ENCODE measurements around the gene TMEM123.

The TMEM123 gene

DNA sequence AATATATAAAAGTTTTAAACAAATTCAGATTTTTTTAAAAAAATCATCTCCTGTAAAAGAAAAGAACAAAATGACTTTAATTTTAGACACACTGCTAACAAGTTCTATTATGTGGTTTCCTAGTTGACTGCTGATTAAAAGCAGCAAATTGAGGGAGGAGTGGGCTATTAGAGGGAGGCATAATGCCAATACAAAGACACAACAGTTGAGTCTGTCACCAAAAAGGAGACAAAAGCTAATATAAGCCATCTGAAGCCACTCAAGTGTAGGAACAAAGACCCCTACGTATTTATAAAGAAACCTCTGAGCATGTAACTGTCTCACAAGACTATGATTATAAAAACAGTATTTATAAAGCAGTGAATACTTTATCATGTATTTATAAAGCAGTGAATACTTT is 28.6 kb downstream of the TMEM123 start:
- TF ChIP-seq, protein P1, sequence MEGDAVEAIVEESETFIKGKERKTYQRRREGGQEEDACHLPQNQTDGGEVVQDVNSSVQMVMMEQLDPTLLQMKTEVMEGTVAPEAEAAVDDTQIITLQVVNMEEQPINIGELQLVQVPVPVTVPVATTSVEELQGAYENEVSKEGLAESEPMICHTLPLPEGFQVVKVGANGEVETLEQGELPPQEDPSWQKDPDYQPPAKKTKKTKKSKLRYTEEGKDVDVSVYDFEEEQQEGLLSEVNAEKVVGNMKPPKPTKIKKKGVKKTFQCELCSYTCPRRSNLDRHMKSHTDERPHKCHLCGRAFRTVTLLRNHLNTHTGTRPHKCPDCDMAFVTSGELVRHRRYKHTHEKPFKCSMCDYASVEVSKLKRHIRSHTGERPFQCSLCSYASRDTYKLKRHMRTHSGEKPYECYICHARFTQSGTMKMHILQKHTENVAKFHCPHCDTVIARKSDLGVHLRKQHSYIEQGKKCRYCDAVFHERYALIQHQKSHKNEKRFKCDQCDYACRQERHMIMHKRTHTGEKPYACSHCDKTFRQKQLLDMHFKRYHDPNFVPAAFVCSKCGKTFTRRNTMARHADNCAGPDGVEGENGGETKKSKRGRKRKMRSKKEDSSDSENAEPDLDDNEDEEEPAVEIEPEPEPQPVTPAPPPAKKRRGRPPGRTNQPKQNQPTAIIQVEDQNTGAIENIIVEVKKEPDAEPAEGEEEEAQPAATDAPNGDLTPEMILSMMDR (IDR thresholded peaks at IDR 0.05; ENCODE audit: extremely low read depth, missing control alignments) = no peak
- DNase-seq (ENCODE audit: low spot score) = no peak

DNA sequence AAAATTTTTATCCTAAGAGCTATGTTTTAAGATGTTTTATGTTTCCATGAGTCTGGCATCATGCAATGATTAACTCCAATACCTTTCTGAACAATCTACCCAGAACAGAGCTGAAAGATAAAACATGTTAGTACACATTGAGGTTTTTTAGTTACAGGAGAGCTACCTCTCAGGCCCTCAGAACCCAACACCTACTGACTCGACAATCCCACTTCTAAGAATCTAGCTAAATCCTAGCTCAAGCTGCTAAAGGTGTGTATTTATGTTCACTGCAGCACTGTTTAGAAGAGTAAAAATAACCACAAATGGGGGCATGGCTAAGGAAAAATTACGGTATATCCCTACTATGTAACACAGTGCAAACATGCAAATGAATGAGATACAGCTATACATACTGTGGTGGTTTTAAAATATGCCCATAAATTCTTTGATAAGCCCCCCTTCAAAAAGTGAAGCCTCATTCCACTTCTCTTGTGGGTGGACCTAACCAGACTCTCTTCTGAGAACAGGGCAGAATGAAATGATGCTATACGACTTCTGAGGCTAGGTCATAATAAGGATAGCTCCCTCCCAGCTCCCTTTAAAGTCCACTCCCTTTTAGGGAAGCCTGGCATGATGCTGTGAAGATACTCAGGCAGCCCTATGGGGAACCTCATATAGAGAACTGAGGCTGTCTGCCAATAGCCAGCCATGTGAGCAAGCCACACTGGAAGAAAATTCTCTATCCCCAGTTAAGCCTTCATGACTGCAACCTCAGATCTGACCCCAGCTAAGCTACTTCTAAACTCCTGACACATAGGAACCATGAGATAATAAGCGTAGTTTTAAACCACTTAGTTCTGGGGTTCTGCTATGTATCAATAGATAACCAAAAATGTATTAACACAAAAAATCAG is 29.5 kb downstream of the TMEM123 start:
- TF ChIP-seq, protein P1 (IDR thresholded peaks at IDR 0.05; ENCODE audit: extremely low read depth, missing control alignments) = no peak
- DNase-seq (ENCODE audit: low spot score) = no peak

DNA sequence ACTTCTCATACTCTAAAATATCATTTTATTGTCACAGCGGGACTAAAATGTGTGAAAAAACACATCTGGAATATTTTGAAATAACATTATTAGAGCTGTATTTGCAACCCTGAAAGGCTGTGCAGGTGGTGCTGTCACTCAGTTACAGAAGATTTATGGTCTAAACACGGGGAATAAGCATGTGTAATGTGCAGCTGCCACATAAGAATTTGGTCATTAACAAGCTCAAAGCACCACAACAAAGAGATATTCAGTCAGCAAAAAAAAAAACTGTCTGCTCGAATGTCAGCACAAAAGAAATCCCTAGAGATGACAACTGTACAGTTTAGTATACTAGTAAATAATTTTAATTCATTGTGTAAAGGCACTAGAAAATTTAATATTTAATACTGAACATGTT is 31.3 kb downstream of the TMEM123 start:
- DNase-seq (ENCODE audit: low spot score) = no peak
- TF ChIP-seq, protein P1 (IDR thresholded peaks at IDR 0.05; ENCODE audit: extremely low read depth, missing control alignments) = no peak

DNA sequence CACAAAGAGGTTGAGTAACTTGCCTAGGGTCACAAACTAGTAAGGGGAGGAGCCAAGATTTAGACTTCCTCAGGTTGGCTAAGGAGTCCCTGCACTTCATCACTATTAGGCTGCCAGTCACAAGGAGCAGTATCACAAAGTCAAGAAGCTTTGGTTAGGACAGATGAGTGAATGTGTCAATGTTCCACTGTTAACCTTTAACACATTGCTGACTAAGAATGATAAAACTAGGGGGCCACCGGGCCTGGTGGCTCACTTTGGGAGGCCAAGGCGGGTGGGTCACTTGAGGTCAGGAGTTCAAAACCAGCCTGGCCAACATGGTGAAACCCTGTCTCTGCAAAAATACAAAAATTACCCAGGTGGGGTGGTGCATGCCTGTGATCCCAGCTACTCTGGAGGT is 32.0 kb downstream of the TMEM123 start:
- TF ChIP-seq, protein P1 (IDR thresholded peaks at IDR 0.05; ENCODE audit: extremely low read depth, missing control alignments) = no peak
- no peak for DNase-seq (ENCODE audit: low spot score)

DNA sequence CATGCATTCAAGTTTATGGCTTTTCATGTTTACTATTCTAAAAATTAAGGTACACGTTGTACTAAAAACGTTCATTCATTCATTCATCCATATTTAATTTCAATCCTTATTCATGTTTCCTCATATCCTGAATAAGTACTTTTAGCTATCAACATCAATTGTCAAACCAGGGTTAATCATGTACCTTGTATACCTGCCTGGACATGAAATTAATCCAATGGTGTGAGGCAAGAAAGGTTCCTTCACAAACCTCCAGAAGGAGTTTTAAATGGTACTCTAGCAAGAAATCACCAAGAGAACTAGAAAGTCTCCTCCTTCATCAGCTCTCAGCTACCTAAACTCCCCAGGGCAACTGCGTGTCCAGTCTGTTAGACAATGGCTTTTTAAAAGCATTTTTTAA is 33.4 kb downstream of the TMEM123 start:
- TF ChIP-seq, protein P1 (IDR thresholded peaks at IDR 0.05; ENCODE audit: extremely low read depth, missing control alignments) = no peak

DNA sequence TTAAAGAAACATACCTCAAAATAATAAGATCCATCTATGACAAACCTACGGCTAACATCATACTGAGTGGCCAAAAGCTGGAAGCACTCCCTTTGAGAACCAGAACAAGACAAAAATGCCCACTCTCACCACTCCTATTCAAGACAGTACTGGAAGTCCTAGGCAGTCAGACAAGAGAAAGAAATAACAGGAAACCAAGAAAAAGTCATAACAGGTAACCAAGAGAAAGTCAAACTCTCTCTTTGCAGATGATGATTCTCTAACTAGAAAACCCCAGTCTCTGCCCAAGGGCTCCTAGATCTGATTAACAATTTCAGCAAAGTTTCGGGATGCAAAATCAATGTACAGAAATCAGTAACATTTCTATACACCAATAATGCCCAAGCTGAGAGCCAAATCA is 35.6 kb downstream of the TMEM123 start:
- DNase-seq (ENCODE audit: low spot score) = no peak
- TF ChIP-seq, protein P1 (IDR thresholded peaks at IDR 0.05; ENCODE audit: extremely low read depth, missing control alignments) = no peak

More for the DNA sequence above, 33.4 kb downstream of the TMEM123 start:
- no peak for DNase-seq (ENCODE audit: low spot score)

DNA sequence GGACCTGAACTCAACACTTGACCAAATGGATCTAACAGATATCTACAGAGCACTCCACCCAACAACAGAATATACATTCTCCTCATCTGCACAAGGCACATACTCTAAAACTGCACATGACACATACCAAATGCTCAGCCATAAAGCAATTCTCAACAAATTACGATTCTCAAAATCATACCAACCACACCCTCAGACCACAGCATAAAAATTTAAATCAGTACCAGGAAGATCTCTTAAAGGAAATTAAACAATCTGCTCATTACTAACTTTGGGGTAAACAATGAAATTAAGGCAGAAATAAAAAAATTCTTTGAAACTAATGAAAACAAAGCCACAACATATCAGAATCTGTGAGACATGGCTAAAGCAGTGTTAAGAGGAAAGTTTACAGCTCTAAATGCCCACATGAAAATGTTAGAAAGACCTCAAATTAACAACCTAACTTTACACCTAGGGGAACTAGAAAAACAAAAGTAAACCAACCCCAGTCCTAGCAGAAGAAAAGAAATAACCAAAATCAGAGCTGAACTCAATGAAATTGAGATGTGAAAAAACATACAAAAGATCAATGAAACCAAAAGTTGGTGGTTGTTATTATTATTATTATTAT is 37.2 kb downstream of the TMEM123 start:
- no peak for DNase-seq (ENCODE audit: low spot score)
- TF ChIP-seq, protein P1 (IDR thresholded peaks at IDR 0.05; ENCODE audit: extremely low read depth, missing control alignments) = no peak
